KMS-11 (cell line): Measurements from ENCODE around the gene PCCB.

Source experiments
- H2AFZ ChIP-seq: fragments of 200-600 bp; sonication (generic); 2 replicates; pipeline ENCODE4 v1.6.1; 2016; ENCODE audit warnings: antibody characterized with exemption, mixed run types, low read depth
- H3K27ac ChIP-seq: fragments of 200-600 bp; sonication (generic); 2 replicates; pipeline ENCODE4 v1.6.1; 2016; ENCODE audit warnings: mild to moderate bottlenecking, mixed run types
- H3K27me3 ChIP-seq: fragments of 200-600 bp; sonication (generic); 2 replicates; pipeline ENCODE4 v1.6.1; 2017; ENCODE audit warnings: mild to moderate bottlenecking, low read depth, mixed run types, moderate library complexity; ENCODE audit not compliant: insufficient read depth
- H3K36me3 ChIP-seq: fragments of 200-600 bp; sonication (generic); 2 replicates; pipeline ENCODE4 v1.6.1; 2017; ENCODE audit warnings: mild to moderate bottlenecking, mixed run types; ENCODE audit not compliant: insufficient read depth
- H3K4me1 ChIP-seq: fragments of 200-600 bp; sonication (generic); 2 replicates; pipeline ENCODE4 v1.6.1; 2016; ENCODE audit warnings: mild to moderate bottlenecking, low read depth, mixed run types; ENCODE audit not compliant: poor library complexity, severe bottlenecking
- H3K4me2 ChIP-seq: fragments of 200-600 bp; sonication (generic); 2 replicates; pipeline ENCODE4 v1.7.0; 2016; ENCODE audit warnings: mild to moderate bottlenecking, mixed run types
- H3K4me3 ChIP-seq: fragments of 200-600 bp; sonication (generic); IDR thresholded peaks from 2 replicates; pipeline ENCODE4 v1.6.1; 2017; ENCODE audit warnings: low read depth, low read length, mixed read lengths; ENCODE audit not compliant: insufficient read depth
- H3K79me2 ChIP-seq: fragments of 200-600 bp; sonication (generic); 2 replicates; pipeline ENCODE4 v1.6.1; 2016; ENCODE audit warnings: low read depth, mixed run types; ENCODE audit not compliant: insufficient read depth
- H3K9ac ChIP-seq: fragments of 200-600 bp; sonication (generic); 2 replicates; pipeline ENCODE4 v1.6.1; 2016; ENCODE audit warnings: mild to moderate bottlenecking, mixed run types
- H4K20me1 ChIP-seq: fragments of 200-600 bp; sonication (generic); 2 replicates; pipeline ENCODE4 v1.6.1; 2016; ENCODE audit warnings: mild to moderate bottlenecking, mixed run types; ENCODE audit not compliant: insufficient read depth
- TF ChIP-seq, protein P1 (sequence below): fragments of 200-600 bp; sonication (generic); conservative IDR thresholded peaks from 2 replicates; pipeline ENCODE4 v1.6.1; 2017; ENCODE audit warnings: low read depth, mild to moderate bottlenecking, antibody characterized with exemption, low read length, moderate library complexity, mixed read lengths

Gene PCCB

DNA sequence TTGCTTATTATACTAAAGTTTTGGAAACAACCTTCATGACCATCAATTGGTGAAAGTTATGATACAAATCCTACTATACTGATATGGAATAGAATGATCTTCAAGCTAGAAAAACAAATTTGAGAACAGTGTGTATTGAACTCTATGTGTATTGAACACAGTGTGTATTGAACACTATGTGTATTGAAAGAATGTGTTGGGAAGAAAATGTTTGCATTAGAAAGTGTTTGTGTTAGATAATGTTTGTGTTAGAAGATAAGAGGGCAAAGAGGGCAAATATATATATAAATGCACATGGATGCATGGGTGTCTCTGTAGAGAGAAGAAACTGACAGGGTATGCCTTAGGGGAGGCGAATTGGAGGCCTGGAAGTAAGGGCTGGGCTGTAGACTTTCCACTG is 42.4 kb downstream of the PCCB start:
- Histone ChIP-seq H3K4me2 (no peak overlapping the region), H4K20me1 (no peaks in the 10 kb centered on the region), H3K27ac (no peak overlapping the region), H3K27me3 (no peaks in the 10 kb centered on the region), H3K9ac (no peak overlapping the region), H3K4me1 (no peaks in the 10 kb centered on the region), H2AFZ (no peak overlapping the region), H3K79me2 (0 out of 2 replicates have a peak, but pooled peaks cover 5% of the 10 kb centered on the region), H3K36me3 (no peaks in the 10 kb centered on the region), H3K4me3 (no peak overlapping the region)
- TF ChIP-seq, protein P1, sequence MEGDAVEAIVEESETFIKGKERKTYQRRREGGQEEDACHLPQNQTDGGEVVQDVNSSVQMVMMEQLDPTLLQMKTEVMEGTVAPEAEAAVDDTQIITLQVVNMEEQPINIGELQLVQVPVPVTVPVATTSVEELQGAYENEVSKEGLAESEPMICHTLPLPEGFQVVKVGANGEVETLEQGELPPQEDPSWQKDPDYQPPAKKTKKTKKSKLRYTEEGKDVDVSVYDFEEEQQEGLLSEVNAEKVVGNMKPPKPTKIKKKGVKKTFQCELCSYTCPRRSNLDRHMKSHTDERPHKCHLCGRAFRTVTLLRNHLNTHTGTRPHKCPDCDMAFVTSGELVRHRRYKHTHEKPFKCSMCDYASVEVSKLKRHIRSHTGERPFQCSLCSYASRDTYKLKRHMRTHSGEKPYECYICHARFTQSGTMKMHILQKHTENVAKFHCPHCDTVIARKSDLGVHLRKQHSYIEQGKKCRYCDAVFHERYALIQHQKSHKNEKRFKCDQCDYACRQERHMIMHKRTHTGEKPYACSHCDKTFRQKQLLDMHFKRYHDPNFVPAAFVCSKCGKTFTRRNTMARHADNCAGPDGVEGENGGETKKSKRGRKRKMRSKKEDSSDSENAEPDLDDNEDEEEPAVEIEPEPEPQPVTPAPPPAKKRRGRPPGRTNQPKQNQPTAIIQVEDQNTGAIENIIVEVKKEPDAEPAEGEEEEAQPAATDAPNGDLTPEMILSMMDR, result no peak

DNA sequence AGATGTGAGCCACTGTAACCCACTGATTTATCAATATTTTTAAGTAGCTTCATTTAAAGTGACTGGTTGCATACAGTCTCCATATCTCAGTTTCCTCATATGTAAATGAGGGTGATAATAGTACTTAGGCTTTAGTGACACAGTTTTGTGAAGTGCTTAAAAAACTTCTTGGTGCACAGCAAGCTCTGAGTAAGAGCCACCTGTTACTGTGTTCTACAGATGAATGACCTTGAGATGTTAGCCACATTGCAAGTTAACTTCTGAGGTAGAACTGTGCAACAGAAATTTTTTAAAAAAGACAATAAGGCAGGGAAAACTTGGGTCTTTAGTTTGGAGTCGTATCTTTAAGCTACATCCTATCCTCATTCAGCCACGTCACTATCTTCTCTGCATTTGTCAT is 43.1 kb downstream of the PCCB start:
- no peaks in the 10 kb centered on the region for H3K4me1 ChIP-seq
- H3K4me3 ChIP-seq, result no peak overlapping the region
- no peak overlapping the region for H3K9ac ChIP-seq
- no peak overlapping the region for H2AFZ ChIP-seq
- no peaks in the 10 kb centered on the region for H4K20me1 ChIP-seq
- H3K36me3 ChIP-seq, result no peaks in the 10 kb centered on the region
- no peak overlapping the region for H3K4me2 ChIP-seq
- H3K27ac ChIP-seq, result no peak overlapping the region
- H3K27me3 ChIP-seq, result no peaks in the 10 kb centered on the region
- TF ChIP-seq, protein P1, result no peak
- H3K79me2 ChIP-seq, result 0 out of 2 replicates have a peak, but pooled peaks cover 5% of the 10 kb centered on the region

DNA sequence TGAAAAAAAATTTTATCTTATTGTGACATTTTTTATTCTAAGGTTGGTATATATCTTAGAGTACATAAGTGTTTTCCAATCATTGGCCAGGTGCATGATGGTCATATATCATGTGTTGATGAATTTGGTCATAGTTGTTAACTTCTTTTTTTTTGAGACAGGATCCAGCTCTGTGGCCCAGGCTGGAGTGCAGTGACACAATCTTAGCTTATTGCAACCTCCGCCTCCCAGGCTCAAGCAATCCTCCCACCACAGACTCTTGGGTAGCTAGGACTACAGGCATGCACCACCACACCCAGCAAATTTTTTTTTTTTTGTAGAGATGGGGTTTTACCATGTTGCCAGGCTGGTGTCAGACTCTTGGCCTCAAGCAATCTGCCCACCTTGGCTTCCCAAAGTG is 44.0 kb downstream of the PCCB start:
- Histone ChIP-seq H3K4me2 (no peak overlapping the region), H3K27ac (no peak overlapping the region), H3K36me3 (no peaks in the 10 kb centered on the region), H3K4me3 (no peak overlapping the region), H3K9ac (no peak overlapping the region), H3K4me1 (no peaks in the 10 kb centered on the region), H4K20me1 (no peaks in the 10 kb centered on the region), H3K79me2 (0 out of 2 replicates have a peak, but pooled peaks cover 5% of the 10 kb centered on the region), H3K27me3 (no peaks in the 10 kb centered on the region), H2AFZ (no peak overlapping the region)
- TF ChIP-seq, protein P1, result no peak

DNA sequence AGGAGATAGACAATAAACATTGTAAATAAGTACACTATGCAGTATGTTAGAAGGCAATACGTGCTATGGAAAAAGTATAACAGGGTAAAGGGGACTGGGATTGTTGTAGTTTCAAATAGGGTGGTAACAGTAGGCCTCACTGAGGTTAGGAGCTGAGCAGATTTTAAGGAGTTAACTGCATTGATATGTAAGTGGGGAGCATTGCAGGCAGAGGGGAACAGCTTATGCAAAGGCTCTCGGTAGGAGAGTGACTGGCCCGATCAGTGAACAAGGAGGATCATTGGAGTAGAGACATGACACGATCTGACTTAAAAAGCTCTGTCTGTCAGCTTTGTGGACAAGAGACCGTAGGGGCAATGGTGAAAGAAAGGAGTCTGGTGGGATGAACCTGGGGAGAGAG is 46.8 kb downstream of the PCCB start:
- Histone ChIP-seq H4K20me1 (no peaks in the 10 kb centered on the region), H3K36me3 (no peaks in the 10 kb centered on the region; the same call in 1 of the 2 replicates)

More for the DNA sequence above, 46.8 kb downstream of the PCCB start:
- Histone ChIP-seq H3K27ac (no peak overlapping the region), H3K27me3 (no peaks in the 10 kb centered on the region), H3K79me2 (no peaks in the 10 kb centered on the region), H3K4me3 (no peak overlapping the region), H3K4me2 (no peak overlapping the region), H3K9ac (no peak overlapping the region), H2AFZ (no peak overlapping the region), H3K4me1 (no peaks in the 10 kb centered on the region)
- TF ChIP-seq, protein P1, result no peak
